NCI-H1105 treated with DMSO at 0.1 percent for 48 hours (cell line): ENCODE measurements around the gene ENHO.

Source experiments
- DNase-seq: peaks from one replicate; lab custom pipeline; 2025; lab: John Stamatoyannopoulos, UW

ENHO gene

DNA sequence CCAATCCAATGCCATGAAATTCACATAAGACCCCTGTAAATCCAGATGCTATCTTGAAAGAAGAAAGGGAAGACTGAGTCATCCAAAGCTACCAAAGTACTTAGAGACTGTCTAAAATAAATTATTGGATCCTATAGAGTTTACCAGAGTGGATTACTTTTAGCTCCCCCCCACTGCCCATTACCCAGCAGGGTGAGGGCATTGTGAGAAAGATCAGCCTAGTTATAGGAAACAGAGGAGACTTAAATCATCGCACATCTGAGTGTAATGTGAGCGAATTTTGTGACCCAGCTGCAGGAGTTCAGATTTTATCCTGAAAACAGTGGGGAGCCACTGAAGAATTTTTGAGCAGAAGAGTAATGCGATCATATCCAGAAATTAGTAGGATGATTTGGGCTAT, 1.6 kb upstream of the ENHO start:
- no peak for DNase-seq

DNA sequence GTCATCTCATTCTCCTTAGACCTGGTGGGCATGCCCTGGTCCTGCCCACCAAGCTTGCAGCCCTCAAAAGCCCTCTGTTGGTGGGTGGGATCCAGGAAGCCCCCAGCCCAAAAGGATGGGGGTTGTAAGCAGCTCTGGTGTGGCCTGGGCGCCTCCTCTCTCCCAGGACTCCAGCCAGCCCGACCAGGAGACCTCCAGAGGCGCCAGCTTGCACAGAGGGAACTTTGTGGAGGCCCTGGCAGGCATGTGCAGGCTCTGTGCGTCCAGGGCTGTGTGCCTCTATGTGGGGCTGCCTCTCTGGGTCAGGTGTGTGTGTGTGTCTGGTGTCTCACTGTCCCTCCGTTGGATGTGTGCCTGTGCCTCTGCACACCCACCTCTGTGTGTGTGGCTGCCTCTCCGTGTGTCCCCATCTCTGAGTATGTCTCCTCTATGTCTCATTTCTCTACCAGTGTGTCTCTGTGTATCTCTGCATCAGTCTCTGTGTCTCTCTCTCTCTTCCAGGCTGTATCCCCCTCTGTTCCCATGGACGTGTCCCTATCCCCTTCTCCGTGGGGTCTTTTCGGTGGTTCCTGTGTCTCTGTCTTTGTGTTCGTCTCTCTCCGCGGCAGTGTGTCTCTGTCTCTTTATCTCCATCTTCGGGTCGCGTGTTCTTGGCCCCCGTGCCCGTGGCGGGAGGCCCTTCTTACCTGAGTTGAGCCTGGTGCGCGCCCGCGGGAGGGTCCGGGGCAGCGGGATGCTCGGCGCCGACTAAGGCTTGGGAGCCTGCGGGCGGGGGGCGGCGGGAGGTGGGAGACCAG, 501 bp downstream of the ENHO start:
- no peak for DNase-seq

DNA sequence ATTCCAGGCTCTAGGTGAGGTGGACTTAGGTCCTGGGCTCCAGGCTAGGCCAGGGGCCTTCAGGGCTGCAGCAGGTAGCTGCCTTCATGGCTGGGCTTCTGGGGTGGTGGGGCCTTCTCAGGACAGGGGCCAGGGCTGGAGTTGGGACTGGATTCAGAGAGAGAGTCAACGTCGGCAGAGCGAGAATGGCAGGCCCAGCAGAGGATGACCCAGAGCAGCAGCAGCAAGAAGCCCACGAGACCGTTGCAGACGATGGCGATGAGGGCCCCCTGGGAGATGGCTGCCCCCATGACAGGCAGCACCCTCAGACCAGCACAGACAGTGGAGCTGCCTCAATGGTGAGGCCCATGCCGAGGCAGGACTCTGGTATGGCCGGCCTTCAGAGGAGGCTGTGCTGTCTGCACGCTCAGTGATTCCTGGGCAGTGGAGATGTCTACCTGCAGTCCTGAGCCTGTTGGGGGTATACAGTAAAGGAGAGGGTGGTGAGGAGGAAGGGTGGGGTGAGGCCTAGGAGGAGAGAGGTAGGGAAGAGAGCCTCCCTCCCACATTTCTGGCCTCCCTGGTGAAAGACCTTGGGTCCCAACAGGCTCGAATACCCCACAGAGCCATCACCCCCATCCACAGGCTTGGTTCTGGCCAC, 1.3 kb downstream of the ENHO start:
- no peak for DNase-seq

DNA sequence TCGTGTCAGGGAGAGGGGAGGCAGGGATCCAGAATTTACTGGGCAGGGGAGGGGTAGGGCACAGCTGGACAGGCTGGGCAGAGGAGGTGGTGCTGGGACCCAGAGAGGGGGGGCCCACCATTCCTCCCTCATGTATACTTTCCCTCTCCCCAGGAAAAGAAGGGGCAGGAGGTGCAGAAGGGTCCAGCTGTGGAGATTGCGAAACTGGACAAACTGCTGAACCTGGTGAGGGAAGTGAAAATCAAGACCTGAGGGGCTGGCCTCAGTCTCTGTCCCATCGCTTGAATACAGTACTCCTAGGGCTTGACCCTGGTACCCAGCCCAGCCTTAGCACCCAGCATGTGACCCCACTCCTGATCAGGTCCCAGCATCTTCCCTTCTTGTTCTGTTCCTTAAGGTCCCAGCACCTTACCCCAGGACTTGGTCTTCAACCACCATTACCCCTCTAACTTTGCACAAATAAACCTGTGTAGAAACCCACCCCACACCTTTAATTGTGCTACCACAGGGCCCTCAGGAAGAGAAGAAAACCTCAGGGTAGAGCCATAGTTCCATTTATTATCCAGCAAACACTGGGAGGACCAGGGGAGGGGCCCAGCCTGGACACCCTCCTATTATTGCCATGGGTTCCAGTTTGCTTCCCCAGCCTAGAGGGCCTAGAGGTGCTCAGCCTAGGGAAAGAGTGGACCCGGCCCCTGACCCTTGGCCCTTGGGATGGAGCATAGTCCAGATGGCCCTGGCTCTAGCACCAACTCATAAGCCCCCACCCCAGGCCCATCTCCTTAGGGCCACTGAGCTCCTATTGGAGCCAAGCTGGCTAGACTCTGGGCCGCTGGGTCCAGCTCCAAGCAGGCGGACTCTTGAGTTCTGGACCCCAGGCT, 2.0 kb downstream of the ENHO start:
- no peak for DNase-seq

DNA sequence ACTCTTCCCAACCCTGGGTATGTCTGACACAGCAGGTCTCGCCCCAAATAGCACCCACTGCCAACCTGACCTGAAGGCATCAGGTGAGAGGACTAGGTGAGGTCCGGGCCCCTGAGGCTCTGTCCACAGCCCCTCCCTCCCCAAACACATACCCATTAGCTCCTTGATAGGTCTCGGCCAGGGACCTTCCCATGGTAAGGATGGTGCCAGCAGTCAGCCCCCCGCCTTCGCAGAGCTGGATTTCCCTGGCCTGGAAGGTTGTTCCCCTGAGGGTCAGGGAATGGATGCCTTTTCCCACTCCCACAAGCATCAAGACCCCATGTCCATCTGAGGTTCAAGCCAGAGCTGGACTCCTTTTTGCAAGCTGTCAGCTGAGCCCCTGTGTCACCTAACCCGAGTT, 2.7 kb downstream of the ENHO start:
- no peak for DNase-seq

DNA sequence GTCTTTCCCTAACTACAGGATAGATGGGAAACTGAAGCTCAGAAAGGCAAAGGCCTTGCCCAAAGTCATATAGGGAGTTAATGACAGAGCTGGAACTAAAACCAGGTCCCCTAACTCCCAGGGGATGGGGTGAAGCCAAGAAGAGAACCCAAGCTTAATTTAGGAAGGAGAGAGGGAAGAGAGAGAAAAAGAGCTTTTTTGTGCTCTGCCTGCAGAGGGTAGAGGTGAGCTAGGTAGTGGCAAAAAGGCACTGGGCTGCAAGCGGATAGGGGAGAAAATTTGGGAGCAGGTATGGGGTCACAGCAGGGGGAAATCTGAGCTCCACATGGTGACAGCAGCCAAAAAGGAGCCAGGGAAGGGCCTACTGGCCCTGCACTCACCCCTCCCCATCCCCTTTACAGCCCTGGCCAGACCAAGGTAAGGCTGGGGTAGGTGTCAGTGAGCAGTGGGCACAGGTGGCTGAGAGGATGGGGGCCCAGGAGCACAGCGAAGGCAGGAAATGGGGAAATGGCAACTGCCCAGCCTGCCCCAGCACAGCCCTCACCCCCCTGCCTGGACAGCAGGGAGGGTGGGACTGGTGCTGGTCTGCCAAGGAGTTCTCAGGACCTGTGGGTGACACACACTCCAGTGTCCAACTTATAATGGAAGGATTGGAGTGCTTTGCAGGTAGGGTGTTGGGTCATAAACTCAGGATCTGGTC, 3.3 kb downstream of the ENHO start:
- no peak for DNase-seq

DNA sequence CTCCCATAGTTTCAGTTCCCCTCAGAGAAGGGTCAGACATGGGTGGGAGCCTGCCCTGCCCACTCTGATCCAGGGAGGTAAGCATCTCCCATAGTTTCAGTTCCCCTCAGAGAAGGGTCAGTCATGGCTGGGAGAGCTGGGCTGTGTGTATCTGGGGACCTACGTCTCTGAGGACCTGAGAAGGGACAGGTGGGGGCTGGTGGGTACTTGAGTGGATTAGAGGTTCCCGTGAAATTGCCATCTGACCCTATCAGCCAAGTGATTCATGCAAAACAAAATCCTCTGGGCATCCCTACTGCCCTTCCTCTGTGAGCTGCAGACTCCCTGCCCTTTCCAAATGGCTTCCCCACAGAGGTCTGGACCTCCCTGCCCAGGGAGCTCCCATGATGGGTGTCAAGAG, 3.9 kb downstream of the ENHO start:
- DNase-seq: no peak

DNA sequence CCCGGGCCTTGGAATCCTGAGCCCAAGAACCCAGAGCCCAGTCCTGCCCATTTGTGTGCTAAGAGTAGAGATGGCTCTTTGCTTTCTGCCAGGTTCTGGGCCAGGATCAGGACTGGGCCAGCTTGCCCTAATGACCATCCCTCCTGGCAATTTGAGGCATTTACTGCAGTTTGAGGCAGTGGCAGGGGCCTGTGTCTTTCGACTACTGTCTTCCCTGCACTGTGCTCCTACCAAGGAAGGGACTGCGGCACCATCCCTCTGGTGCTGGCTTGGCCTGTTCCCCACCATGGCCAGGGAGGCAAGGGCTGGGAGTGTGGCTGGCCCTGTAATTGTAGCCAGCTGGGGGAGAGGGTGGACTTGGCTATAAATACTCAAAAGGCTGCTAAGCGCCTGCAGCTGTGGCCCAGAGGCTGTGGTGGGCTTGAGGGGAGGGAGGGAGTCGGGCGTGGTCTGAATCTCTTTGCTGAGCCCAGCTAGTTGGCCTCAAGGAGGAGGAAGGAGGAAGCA, 4.6 kb downstream of the ENHO start:
- DNase-seq: no peak

DNA sequence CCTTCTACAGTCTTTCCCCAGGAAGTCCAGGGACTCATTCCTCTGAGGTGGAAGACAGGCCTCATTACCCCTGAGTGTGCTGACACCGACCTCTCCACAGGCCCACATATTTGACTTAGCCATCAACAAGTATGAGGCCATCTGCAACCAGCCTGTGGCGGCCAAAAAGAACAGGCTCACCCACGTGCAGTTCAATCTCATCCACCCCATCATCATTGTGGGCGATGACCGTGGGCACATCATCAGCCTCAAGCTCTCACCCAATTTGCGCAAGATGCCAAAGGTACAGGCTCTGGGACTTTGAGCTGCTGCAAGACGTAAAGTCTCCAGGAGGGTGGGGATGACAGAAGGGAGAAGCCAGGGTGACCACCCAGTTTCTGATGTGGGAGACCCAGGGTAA, 5.6 kb downstream of the ENHO start:
- no peak for DNase-seq

DNA sequence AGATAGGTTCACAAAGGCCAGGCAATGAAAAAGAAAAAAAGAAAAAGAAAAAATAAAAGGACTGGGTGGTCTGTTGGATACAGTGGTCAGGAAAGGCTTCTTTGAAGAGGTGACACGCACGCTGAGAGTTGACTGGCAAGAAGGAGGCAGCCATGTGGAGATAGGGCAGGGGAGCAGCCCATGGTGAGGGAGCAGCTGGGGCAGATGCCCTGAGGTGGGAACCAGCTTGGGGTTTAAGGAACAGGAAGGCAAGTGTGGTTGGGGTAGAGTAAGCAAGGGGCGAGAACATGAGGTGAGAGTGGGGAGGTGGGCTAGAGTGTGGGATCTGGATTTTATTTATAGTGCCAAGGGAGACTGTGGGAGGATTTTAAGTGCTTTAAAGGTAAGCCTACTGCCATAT, 6.8 kb downstream of the ENHO start:
- no peak for DNase-seq

DNA sequence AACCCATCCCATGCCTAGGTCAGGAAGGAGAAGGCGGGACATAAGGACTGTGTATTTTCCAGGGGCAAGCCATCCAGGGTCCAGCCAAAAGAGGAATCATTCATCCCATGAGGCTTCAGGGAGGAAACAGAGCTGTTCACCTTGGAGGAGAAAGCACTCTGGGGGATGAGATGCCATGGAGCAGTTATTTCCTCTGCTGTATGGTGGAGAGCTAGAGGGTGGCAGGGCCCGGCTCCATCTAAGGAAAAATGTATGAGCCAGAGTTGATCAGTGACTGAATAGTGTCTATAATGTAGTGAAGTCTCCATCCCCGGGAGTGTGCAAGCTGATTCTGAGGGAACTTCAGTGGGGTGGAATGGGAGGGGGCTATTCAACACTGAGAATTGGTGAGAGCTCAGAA, 8.0 kb downstream of the ENHO start:
- DNase-seq: no peak

DNA sequence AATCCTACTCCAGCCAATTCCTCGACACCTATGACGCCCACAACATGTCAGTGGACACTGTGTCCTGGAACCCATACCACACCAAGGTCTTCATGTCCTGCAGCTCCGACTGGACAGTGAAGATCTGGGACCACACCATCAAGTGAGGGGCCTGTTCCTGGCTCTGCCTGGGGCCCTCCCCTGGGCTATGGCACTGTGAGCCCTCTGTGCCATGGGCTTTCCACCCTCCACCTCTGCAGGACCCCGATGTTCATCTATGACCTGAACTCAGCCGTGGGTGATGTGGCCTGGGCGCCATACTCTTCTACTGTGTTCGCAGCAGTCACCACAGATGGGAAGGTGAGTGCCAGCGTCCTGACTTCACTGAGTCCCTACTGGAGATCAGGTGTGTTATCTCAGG, 8.4 kb downstream of the ENHO start:
- DNase-seq: no peak

DNA sequence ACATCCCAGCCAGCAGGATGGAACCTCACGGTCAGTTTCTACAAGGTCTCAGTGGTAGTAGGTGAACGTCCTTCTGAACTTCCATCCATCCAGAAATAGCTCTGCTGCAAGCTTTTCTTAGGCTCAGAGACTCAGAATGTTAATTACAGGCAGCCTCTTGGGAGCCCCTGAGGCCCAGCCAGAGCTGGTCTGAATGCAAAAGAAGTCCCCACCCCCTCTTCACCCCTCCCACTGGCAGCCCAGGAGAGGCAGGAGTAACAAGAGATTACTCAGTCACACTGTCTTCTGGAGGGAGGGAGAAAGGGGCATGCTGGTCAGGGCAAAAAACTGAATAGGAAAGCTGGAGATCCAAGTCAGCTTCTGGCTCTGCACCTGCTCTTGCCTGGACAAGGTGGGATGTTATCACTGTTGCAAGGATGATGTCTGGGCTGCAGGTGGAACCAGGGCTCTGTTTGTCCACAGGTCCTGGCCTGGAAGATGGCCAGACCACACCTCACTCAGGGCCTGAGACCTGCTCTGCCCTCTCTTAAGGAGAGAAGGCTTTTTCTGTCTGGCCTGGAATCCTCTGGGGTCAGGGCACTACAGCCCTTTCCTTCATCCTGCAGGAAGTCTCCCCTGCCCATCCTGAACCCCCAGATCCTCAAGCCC, 9.1 kb downstream of the ENHO start:
- no peak for DNase-seq

DNA sequence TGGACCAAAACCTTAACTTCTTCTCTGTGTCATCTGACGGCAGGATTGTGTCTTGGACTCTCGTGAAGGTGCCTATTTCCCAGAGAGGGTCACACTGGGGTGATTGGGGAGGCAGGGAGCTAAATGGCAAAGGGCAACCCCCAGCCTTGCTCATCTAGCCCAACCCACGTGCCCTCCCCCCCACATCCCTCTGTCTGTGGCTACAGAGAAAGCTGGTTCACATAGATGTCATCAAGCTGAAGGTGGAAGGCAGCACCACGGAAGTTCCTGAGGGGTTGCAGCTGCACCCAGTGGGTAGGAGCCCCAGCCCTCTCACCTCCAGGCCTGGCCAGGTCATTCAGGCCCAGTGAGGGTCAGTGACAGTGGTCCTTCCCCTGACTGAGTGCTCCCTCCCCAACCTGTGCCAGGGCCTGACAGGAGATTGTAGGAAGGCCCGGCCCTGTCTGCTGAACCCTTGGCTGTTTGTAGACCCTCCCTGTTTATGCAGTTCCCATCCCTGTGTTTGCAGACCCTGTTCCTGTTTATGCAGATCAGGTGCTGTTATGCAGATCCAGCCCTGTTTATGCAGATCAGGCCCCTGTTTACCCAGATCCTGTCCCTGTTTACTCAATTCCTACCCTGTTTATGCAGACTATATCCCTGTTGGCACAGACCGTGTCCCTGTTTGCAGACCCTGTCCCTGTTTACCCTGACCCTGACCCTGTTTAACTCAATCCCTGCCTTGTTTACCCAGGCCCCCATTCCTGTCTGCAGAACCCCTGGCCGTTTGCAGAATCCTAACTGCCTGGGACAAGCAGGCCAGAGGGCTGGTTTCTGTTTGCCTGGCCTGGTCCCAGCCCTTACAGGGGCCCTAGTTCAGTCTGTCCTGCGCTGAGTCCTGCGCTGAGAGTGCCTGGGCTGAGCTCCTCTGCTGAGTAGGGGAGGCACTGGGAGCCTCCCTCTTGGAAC, 10.4 kb downstream of the ENHO start:
- no peak for DNase-seq

DNA sequence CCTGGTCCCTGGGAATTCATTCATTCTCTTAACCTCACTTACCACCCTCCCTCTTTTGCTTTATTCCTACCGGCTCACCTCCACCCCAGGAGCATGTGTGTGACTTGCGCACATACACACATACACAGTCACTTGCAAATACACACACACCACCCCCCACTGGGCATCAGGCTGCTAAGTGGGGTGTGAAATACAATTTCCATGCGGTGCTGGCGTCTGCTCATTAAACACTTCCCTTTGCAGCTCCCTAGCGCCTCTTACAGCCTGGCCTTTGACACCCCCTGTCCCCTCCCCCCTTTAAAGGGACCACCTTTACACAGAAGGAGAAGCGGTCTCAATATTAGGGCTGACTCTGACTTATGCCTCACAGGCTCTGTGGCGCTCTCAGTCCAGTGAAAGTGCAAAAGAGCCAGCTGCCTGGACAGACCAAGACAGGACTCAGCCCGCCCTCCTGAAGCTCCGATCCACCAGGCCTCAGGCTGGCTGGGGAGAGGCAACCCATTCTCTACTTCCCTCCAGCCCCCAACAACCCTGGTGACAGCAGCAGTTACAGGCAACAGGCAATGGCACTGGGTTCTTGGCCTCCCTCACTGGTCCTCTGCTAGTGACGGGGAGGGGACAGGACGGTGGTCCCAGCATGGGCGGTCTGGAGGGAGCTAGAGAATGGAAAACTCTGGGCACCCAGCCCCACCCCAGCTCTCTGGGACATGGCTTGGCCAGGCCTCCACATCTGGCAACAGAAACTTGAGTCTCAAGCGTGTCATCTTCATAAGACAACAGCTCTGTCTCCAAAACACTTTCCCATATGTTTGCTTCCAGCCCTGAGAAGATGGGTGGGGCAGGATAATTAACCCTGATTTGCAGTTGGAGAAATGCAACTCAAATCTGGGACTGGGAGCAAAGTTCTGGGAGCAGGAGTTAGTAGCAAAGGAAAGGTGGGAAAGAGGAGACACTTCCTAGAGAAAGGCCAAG, 12.0 kb downstream of the ENHO start:
- no peak for DNase-seq

DNA sequence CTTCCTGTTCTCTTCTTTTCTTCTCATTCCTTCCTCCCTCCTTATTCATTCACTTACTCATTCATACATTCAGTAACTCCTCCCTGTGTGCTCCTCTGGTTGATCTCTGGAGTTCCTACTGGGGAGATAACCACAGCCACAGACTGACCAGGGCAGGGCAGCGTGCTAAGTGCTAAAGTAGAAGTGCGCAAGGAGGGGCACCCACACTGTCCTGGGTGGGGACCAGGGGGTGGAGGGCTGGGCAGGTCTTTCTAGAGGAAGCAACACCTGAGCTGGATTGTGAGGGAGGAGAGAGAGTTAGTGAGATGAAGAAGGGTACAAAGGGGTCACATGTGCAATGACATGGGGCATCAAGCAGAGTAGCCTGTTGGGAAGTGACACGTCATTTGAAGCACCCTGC, 13.8 kb downstream of the ENHO start:
- no peak for DNase-seq

DNA sequence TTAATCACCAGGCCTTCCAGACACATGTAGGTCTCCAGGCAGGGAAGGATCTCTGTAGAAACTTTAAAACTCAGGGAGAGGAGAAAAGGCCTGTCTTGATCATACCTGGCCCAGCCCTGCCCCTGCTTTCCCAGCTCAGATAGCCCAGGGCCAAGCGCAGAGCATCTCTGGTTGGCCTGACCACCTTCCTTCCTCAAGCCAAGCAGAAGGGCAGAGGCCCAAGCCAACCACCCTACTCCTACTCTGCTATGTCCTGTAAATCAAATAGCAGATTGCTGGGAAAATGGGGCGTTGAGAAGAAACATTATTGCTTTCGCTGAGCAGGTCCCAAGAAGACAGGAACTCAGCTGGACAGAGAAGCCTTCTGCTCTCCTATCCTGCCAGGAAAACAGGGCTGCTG, 14.3 kb downstream of the ENHO start:
- no peak for DNase-seq

DNA sequence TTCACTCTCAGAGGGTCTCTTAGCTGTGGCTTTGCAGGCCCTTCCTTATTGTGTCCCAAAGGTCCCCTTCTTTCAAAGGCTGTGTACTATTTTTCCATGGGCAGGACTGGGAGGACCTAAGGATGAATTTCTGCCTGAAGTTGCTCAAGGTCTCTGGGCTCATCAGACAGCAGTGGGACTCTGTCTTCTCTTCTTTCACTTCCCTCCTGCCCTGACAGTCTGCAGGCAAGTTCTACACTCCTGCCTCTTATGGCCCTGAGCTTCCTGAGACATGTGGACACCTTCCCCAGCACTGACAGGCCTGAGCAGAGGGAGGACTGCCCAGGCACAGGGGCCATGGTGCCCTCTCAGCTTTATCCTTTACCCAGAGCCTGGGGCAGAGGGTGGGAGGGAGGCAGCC, 14.8 kb downstream of the ENHO start:
- no peak for DNase-seq

DNA sequence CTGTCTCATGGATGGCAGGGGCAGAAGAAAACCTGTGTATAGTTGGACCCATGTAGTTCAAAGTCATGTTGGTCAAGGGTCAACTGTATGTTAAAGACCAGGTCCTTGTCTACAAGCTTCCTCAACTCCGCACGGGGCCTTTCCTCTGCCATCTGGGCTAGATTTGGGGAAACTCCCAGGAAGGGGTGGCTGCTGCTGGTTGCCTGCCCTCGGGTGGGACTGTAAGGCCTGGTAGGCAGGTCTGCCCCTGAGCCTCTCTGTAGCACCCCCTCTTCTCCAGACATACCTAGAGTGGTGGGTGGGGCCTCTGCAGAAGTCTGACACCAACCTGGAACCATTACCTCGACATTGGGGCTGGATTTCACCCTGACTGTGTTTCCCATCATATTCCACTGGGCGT, 15.2 kb downstream of the ENHO start:
- no peak for DNase-seq
